Transverse colon (tissue), 3 donors: Measurements from ENCODE around the gene MICB.

Experiments used
- EP300 ChIP-seq: sonication (generic); formaldehyde crosslinking; IDR thresholded peaks from one replicate; pipeline ENCODE4 v1.6.1; 2017; ENCODE audit warnings: antibody characterized with exemption, low read depth
- POLR2A ChIP-seq: fragments of 450-650 bp; IDR thresholded peaks from one replicate; pipeline ENCODE4 v1.6.1; 2016; ENCODE audit warnings: antibody characterized with exemption, mild to moderate bottlenecking, moderate library complexity
- TF ChIP-seq, protein P1 (sequence below), 5 experiments: fragments of 200-600 bp in 3 of 5; fragments of 450-650 bp in 2 of 5; sonication (generic) in 3 of 5; IDR thresholded peaks; 1 replicate in 2 of 5; 2 replicates in 3 of 5; pipeline ENCODE4 v1.5.1; 2016 to 2017; ENCODE audit warnings: antibody characterized with exemption in 5 of 5, inconsistent platforms in 3 of 5, mild to moderate bottlenecking in 2 of 5, moderate library complexity in 1 of 5

GRCh38 chr6:31533455-31533841 lies 35.5 kb downstream of the MICB start:
- no peak for TF ChIP-seq EP300
- TF ChIP-seq, protein P1, sequence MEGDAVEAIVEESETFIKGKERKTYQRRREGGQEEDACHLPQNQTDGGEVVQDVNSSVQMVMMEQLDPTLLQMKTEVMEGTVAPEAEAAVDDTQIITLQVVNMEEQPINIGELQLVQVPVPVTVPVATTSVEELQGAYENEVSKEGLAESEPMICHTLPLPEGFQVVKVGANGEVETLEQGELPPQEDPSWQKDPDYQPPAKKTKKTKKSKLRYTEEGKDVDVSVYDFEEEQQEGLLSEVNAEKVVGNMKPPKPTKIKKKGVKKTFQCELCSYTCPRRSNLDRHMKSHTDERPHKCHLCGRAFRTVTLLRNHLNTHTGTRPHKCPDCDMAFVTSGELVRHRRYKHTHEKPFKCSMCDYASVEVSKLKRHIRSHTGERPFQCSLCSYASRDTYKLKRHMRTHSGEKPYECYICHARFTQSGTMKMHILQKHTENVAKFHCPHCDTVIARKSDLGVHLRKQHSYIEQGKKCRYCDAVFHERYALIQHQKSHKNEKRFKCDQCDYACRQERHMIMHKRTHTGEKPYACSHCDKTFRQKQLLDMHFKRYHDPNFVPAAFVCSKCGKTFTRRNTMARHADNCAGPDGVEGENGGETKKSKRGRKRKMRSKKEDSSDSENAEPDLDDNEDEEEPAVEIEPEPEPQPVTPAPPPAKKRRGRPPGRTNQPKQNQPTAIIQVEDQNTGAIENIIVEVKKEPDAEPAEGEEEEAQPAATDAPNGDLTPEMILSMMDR (IDR thresholded peaks at IDR 0.05): no peak
- TF ChIP-seq POLR2A: no peak
